ENCODE data around the gene PARD3. TPM values are rescaled to one million over a fixed set of nuclear protein-coding genes. Genes with fewer than 3 reads are reported as not detected.

PARD3 gene
- total RNA-seq, 4 donors from 2014 or later: 39.2 to 124 (median 48.0) TPM

DNA sequence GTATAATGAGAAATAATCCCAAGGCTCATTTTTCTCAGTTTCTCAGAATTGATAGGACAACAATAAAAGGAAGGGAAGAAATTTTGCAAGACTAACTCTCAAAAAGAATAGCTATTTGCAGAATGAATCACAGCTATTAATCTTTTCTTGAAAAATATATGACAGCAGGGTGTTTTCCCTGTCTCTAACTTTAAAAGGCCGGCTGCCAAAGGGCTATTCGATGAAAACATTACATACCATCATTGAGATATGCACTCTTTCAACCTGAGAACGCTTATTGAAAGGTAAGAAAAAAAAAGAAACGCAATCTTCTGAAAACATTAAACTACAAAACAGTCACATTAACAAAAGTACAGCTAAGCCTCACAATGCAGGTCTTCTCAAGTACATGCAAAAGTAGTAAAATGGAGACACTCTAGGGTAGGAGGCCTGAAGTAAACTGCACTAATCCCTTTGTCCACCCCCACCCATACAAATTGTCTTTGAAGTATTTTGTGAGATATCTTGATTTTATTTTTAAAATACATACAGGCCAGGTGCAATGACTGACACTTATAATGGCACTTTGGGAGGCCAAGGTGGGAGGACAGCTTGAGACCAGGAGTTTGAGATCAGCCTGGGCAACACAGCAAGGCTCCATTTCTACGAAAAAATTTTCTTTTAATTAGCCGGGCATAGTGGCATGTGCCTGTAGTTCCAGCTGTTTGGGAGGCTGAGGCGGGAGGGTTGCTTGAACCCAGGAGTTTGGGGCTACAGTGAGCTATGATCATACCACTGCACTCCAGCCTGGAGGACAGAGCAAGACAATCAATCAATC, 83.0 kb downstream of the PARD3 start:
- Histone ChIP-seq H3K4me1 (peaks cover 0 to 31% (median 0%) of the 10 kb centered on the region in 4 donors), H3K9me3 (no peaks in the 10 kb centered on the region), H3K27me3 (no peaks in the 10 kb centered on the region), H3K4me3 (no peak overlapping the region), H3K36me3 (no peaks in the 10 kb centered on the region), H3K27ac (no peak overlapping the region)
- TF ChIP-seq, protein P1, sequence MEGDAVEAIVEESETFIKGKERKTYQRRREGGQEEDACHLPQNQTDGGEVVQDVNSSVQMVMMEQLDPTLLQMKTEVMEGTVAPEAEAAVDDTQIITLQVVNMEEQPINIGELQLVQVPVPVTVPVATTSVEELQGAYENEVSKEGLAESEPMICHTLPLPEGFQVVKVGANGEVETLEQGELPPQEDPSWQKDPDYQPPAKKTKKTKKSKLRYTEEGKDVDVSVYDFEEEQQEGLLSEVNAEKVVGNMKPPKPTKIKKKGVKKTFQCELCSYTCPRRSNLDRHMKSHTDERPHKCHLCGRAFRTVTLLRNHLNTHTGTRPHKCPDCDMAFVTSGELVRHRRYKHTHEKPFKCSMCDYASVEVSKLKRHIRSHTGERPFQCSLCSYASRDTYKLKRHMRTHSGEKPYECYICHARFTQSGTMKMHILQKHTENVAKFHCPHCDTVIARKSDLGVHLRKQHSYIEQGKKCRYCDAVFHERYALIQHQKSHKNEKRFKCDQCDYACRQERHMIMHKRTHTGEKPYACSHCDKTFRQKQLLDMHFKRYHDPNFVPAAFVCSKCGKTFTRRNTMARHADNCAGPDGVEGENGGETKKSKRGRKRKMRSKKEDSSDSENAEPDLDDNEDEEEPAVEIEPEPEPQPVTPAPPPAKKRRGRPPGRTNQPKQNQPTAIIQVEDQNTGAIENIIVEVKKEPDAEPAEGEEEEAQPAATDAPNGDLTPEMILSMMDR (IDR thresholded peaks at IDR 0.05): no peak
- TF ChIP-seq POLR2A (IDR thresholded peaks at IDR 0.05): no peak
- DNase-seq: no peak

DNA sequence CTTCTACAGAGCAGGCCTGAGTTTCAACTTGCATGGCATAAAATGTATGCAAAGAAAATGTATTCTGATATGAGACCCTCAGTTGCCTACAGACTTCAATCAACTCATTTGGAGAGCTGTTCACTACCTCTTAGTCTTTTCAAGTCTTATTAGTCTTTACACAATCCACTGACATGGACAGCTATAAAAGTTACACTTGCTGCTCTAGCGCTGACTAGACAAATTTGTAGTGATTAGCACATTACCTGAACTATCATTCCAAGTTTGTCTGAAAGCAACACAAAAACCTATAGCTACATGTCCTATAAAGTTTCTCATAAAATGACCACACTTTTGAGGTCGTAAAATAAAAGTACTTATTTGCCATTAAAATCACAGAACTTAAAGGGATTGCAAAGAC, 83.9 kb downstream of the PARD3 start:
- Histone ChIP-seq H3K27ac (no peak overlapping the region), H3K9me3 (no peaks in the 10 kb centered on the region), H3K4me3 (no peak overlapping the region), H3K4me1 (peaks cover 0 to 30% (median 0%) of the 10 kb centered on the region in 4 donors), H3K36me3 (no peaks in the 10 kb centered on the region), H3K27me3 (no peaks in the 10 kb centered on the region)
- TF ChIP-seq POLR2A (IDR thresholded peaks at IDR 0.05): no peak
- TF ChIP-seq, protein P1 (IDR thresholded peaks at IDR 0.05): no peak
- DNase-seq: no peak

DNA sequence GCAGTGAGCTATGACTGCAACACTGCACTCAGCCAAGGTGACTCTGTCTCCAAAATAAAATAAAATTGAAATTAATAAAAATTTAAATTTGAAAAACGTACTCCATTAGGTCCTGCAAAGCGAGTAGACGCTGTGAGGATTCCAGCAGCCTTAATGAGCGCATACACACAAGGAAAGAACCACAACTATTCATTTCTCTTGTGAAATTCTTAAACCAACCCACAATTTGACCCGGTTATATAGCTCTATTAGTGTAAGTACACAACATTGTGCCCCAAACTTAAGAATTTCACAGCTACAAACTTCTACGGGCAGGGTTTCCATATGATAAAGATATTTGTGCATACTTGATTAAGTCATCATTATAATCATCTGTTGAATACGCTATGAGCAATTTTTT, 84.4 kb downstream of the PARD3 start:
- no peak overlapping the region for H3K27ac ChIP-seq
- peaks cover 0 to 30% (median 0%) of the 10 kb centered on the region in 4 donors for H3K4me1 ChIP-seq

DNA sequence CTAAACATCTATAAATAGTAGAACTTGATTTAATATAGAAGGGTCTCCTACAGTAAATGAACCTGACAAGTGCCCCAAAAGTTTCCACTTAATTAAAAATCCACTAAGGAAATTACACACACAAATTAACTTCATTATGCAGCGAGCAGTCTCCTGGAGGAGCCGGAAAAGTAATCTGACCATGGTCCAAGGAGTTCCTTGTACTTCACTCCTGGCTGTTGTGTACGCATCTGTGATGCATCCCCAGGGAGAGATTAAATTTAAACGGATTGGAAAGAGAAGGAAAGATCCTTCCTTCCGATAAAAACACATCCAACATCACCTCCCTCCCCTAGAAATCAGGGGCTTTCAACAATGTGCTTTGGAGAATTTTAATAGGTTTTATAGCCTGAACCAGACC, 85.5 kb downstream of the PARD3 start:
- H3K4me3 ChIP-seq: no peak overlapping the region
- no peaks in the 10 kb centered on the region for H3K9me3 ChIP-seq
- DNase-seq: no peak
- no peaks in the 10 kb centered on the region for H3K27me3 ChIP-seq
- H3K4me1 ChIP-seq: peaks cover 0 to 30% (median 0%) of the 10 kb centered on the region in 4 donors
- H3K36me3 ChIP-seq: no peaks in the 10 kb centered on the region
- TF ChIP-seq, protein P1 (IDR thresholded peaks at IDR 0.05): no peak
- no peak for TF ChIP-seq POLR2A (IDR thresholded peaks at IDR 0.05)
- no peak overlapping the region for H3K27ac ChIP-seq

More for the DNA sequence above, 84.4 kb downstream of the PARD3 start:
- no peaks in the 10 kb centered on the region for H3K27me3 ChIP-seq
- no peak for TF ChIP-seq POLR2A (IDR thresholded peaks at IDR 0.05)
- TF ChIP-seq, protein P1 (IDR thresholded peaks at IDR 0.05): no peak
- no peak for DNase-seq
- no peaks in the 10 kb centered on the region for H3K9me3 ChIP-seq
- no peak overlapping the region for H3K4me3 ChIP-seq
- H3K36me3 ChIP-seq: no peaks in the 10 kb centered on the region

DNA sequence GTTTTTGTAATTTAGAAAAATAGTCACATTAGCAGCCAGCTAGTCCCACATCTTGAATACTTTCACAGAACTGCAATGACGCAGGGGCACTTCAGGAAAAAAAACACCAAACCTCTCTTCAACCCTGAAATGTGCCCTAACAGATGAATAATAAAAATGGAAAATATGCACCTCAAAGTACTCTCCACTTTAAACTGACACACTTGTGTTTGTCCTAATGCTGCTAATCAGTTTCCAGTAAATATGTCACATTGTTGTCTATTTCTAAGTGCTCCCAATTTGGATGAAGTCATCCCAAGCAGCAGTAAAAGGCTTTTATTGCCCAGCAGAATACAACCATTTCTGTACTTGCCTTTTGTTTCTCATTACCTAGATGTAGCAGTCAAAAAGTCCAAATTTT, 86.7 kb downstream of the PARD3 start:
- TF ChIP-seq, protein P1 (IDR thresholded peaks at IDR 0.05): no peak
- TF ChIP-seq POLR2A (IDR thresholded peaks at IDR 0.05): no peak
- Histone ChIP-seq H3K4me1 (peaks cover 0 to 30% (median 0%) of the 10 kb centered on the region in 4 donors), H3K36me3 (no peaks in the 10 kb centered on the region), H3K9me3 (no peaks in the 10 kb centered on the region), H3K27ac (no peak overlapping the region), H3K27me3 (no peaks in the 10 kb centered on the region), H3K4me3 (no peak overlapping the region)
- no peak for DNase-seq

All from Peyer's patch (tissue), 4 donors.